Mucosa of stomach (tissue), 1 donor: ENCODE results near the gene KCNJ6.

Source experiments
- H3K27me3 ChIP-seq: one replicate; pipeline ENCODE4 v1.7.0; 2013; ENCODE audit warnings: mild to moderate bottlenecking, low read length; ENCODE audit not compliant: control insufficient read depth, insufficient read depth
- H3K36me3 ChIP-seq: one replicate; pipeline ENCODE4 v1.7.0; 2013; ENCODE audit warnings: low read length; ENCODE audit not compliant: control insufficient read depth, insufficient read depth
- H3K4me1 ChIP-seq: one replicate; pipeline ENCODE4 v1.7.0; 2013; ENCODE audit warnings: mild to moderate bottlenecking, low read length; ENCODE audit not compliant: control insufficient read depth, insufficient read depth
- H3K4me3 ChIP-seq: one replicate; pipeline ENCODE4 v1.7.0; 2013; ENCODE audit warnings: low read length
- H3K9ac ChIP-seq: one replicate; pipeline ENCODE4 v1.7.0; 2013; ENCODE audit warnings: mild to moderate bottlenecking, low read length, moderate library complexity
- H3K9me3 ChIP-seq: one replicate; pipeline ENCODE4 v1.7.0; 2013; ENCODE audit warnings: mild to moderate bottlenecking, low read length, moderate library complexity; ENCODE audit not compliant: control insufficient read depth
- donor health status: Pancreatic carcinoma.

Gene KCNJ6

DNA sequence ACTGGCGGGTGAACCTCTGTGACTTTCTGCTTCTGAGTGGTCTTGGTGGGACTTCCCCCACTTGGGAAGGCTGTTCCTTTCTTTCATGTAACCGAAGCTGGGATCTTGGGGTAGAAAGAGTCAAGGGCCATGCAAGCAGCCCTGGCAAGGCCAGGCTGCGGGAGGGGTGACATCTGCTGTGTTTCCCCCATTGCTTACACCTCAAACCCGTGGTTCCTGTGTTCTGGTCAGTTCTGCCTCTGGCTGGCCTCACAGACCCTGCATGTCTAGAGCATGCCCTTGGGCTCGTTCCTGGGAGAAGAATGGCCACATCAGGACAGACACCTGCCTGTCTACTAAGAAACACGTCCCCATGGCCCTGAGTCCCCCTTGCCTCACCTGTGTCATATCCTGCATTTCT is 341.9 kb downstream of the KCNJ6 start:
- Histone ChIP-seq H3K9ac (no peak overlapping the region), H3K36me3 (no peaks in the 10 kb centered on the region), H3K27me3 (no peaks in the 10 kb centered on the region), H3K4me3 (no peak overlapping the region), H3K9me3 (no peaks in the 10 kb centered on the region), H3K4me1 (no peaks in the 10 kb centered on the region)

DNA sequence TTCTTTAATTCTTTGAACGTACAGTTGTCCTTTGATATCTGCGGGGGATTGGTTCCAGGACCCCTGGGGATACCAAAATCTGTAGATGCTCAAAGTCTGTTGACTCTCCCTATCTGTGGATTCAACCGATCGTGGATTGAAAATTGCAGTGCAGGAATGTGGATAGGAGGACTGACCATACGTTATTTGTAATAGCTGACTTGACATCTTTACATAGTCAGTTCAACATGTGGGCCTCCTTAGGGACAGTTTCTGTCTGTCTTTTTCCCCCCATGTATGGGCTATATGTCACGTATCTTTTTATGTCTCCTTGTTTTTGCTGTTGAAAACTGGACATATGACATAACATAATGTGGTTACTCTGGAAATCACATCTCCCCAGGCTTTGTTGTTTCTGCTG is 344.8 kb downstream of the KCNJ6 start:
- Histone ChIP-seq H3K9ac (no peak overlapping the region), H3K36me3 (no peaks in the 10 kb centered on the region), H3K4me3 (no peak overlapping the region), H3K9me3 (no peaks in the 10 kb centered on the region), H3K27me3 (peaks cover 4% of the 10 kb centered on the region), H3K4me1 (no peaks in the 10 kb centered on the region)

- H3K4me3 ChIP-seq = no peak overlapping the region
- H3K9me3 ChIP-seq = no peaks in the 10 kb centered on the region
- H3K27me3 ChIP-seq = peaks cover 4% of the 10 kb centered on the region
- H3K36me3 ChIP-seq = no peaks in the 10 kb centered on the region
- no peak overlapping the region for H3K9ac ChIP-seq
- peaks cover 9% of the 10 kb centered on the region for H3K4me1 ChIP-seq
Observed at GRCh38 chr21:37568916-37569315, 347.3 kb downstream of the KCNJ6 start.

DNA sequence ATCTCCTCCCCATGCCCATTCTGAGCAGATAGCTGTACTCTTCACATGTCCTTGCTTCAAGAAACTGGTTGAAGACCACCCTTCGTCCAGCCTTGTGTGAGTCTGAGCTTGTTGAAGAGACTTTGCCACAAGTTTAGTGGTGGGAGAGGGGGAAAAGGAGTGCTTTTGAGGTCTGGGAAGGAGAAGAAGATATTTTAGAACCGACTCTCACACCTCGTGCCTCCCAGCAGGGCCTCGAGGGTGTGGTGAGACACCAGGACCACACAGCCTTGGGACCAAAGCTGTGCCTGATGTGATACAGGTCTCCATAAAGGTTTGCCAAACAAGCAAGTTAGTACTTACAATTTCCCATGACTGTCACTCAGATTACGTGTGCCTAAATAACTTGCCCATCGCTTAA is 347.8 kb downstream of the KCNJ6 start:
- Histone ChIP-seq H3K27me3 (peaks cover 4% of the 10 kb centered on the region), H3K36me3 (no peaks in the 10 kb centered on the region), H3K4me1 (peaks cover 9% of the 10 kb centered on the region), H3K4me3 (no peak overlapping the region), H3K9me3 (no peaks in the 10 kb centered on the region), H3K9ac (no peak overlapping the region)

GRCh38 chr21:37566790-37567615 is 349.3 kb downstream of the KCNJ6 start:
- H3K9me3 ChIP-seq = no peaks in the 10 kb centered on the region
- no peak overlapping the region for H3K9ac ChIP-seq
- peaks cover 4% of the 10 kb centered on the region for H3K27me3 ChIP-seq
- H3K4me3 ChIP-seq = no peak overlapping the region
- no peaks in the 10 kb centered on the region for H3K36me3 ChIP-seq
- H3K4me1 ChIP-seq = peaks cover 9% of the 10 kb centered on the region

DNA sequence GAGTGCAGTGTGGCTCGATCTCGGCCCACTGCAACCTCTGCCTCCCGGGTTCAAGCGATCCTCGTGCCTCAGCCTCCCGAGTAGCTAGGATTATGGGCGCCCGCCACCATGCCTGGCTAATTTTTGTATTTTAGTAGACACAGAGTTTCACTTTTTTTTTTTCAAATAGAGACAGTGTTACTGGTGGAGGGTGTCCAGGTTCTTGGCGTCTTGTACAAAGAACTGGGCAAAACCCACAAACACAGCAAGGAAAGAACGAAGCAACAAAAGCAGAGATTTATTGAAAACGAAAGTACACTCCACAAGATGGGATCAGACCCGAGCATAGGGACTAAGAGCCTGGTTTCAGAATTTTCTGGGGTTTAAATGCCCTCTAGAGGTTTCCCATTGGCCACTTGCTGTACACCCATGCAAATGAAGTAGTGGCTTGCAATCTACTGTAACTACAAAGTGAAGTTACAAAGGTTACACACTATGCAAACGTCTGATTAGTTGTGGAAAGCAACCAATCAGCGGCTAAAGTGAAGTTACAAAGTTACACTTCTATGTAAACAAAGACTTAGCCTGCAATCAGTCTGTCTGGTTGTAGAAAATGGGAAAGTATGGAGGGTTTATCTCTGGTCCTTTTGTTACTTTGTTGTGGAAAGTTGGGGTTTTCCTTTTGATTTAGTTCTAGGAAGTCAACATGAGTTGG is 350.6 kb downstream of the KCNJ6 start:
- H3K9me3 ChIP-seq = no peaks in the 10 kb centered on the region
- no peak overlapping the region for H3K9ac ChIP-seq
- H3K4me1 ChIP-seq = peaks cover 9% of the 10 kb centered on the region
- H3K27me3 ChIP-seq = peaks cover 4% of the 10 kb centered on the region
- no peak overlapping the region for H3K4me3 ChIP-seq
- H3K36me3 ChIP-seq = no peaks in the 10 kb centered on the region

GRCh38 chr21:37564924-37565529 is 351.2 kb downstream of the KCNJ6 start:
- peaks cover 9% of the 10 kb centered on the region for H3K4me1 ChIP-seq
- H3K27me3 ChIP-seq = peaks cover 4% of the 10 kb centered on the region
- no peaks in the 10 kb centered on the region for H3K36me3 ChIP-seq
- H3K9ac ChIP-seq = peak overlapping the region; percentile 70
- no peaks in the 10 kb centered on the region for H3K9me3 ChIP-seq
- no peak overlapping the region for H3K4me3 ChIP-seq

- Histone ChIP-seq H3K9me3 (no peaks in the 10 kb centered on the region), H3K36me3 (no peaks in the 10 kb centered on the region), H3K27me3 (peaks cover 4% of the 10 kb centered on the region), H3K4me3 (peak overlapping the region; percentile 96), H3K4me1 (peaks cover 9% of the 10 kb centered on the region), H3K9ac (peak overlapping the region; percentile 70)
Observed at GRCh38 chr21:37564341-37564923, 351.8 kb downstream of the KCNJ6 start.

DNA sequence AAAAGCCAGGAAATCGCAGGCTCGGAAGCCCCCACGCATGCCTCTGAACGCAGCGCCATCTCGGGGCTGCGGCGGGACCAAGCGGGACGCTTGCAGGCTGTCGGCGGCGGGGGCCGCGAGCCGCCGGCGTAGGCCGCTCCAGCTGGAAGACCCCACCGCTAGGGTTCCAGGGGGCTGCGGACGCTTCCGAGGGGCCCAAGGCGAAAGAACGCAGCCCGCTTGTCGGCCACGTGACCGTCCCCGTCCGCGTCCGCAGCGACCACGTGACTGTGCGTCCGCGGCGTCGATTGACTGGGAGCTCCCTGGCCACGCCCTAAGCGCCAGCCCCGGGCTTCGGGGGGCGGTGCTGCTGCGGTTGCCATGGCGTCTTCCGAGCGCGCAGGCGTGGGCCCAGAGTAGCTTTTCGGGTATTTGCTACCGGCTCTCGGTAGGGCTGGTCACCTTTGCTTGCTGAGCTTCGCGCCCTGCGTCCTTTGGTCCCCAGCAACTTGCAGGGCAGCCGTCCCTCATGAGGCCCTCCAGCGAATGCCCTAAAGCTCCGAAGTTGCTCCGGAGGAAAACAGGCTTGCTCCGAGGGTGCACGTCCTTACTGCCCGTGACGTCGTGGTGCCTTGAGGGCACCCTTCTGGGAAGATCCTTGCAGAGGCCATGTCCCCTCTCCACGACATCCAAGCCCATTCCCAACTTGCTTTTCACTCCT is 352.5 kb downstream of the KCNJ6 start:
- Histone ChIP-seq H3K36me3 (no peaks in the 10 kb centered on the region), H3K9ac (peak overlapping the region; percentile 70), H3K4me1 (peaks cover 9% of the 10 kb centered on the region), H3K27me3 (peaks cover 4% of the 10 kb centered on the region), H3K4me3 (peak overlapping the region; percentile 96), H3K9me3 (no peaks in the 10 kb centered on the region)

GRCh38 chr21:37562920-37563640 is 353.2 kb downstream of the KCNJ6 start:
- peak overlapping the region; percentile 96 for H3K4me3 ChIP-seq
- H3K27me3 ChIP-seq = peaks cover 4% of the 10 kb centered on the region
- peak overlapping the region; percentile 70 for H3K9ac ChIP-seq
- H3K9me3 ChIP-seq = no peaks in the 10 kb centered on the region
- no peaks in the 10 kb centered on the region for H3K36me3 ChIP-seq
- peaks cover 9% of the 10 kb centered on the region for H3K4me1 ChIP-seq
